Cardiac septum (tissue), 1 donor: ENCODE data around the gene SOSTDC1. TPM values are rescaled to one million over a fixed set of nuclear protein-coding genes. Genes with fewer than 3 reads are reported as not detected.
"Not testable (repeated sequence)": the region's sequence is repeated elsewhere in the genome, so short reads cannot be mapped to it uniquely, and the experiment has no call there.

Experiments
- DNase-seq: peaks from one replicate; pipeline ENCODE4 v3.0.0-alpha.2; 2020; ENCODE audit warnings: low spot score
- intact Hi-C: fragments of 100-400 bp; cut with DNase I; formaldehyde crosslinking; loops from one replicate; pipeline ENCODE4 v1.14.0; 2022
- total RNA-seq: library from RNA; stranded (reverse); fragmentation: NEBNext Ultra II Directional; extraction: Animal tissue kit (Norgen Biotek cat#: 25700); gene quantifications from one replicate; pipeline ENCODE4 v1.2.1, GENCODE V29; 2021
- donor health status: DM: no; HTN: no; CAD: no.

Gene SOSTDC1
- total RNA-seq, 1 donor from 2014 or later = not detected

- DNase-seq = no peak
- intact Hi-C loops = no loop called here
Observed at GRCh38 chr7:16463949-16464715, 1.4 kb downstream of the SOSTDC1 start.

GRCh38 chr7:16463520-16463919, 2.0 kb downstream of the SOSTDC1 start:
- intact Hi-C loops = no loop called here
- no peak for DNase-seq

GRCh38 chr7:16462431-16462889, 3.1 kb downstream of the SOSTDC1 start:
- intact Hi-C loops = no loop called here
- DNase-seq = no peak

GRCh38 chr7:16460789-16461493, 4.6 kb downstream of the SOSTDC1 start:
- DNase-seq = no peak
- intact Hi-C loops = no loop called here

GRCh38 chr7:16456303-16456702, 9.2 kb downstream of the SOSTDC1 start:
- DNase-seq, intact Hi-C loops: not testable (repeated sequence)

- intact Hi-C loops = no loop called here
- DNase-seq = no peak
Observed at GRCh38 chr7:16455591-16455990, 9.9 kb downstream of the SOSTDC1 start.

DNA sequence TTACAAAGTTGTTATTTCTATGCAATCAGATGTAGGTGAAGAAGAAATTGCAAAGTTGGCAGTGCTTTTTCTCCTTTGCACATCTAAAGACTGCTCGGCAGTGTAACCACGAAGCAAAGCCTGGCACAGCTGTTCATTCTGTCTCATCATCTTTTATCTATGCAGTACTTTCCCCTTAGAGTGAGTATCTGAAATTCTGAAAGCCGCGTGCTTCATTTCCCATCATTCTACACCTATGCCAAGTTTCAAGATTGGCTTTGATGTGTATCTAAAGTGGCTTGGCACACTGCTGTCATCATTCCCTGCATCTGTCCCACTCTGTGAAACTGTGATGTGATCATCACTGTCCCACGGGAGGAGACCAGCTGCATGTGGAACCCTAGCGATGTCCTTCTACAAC, 15.2 kb downstream of the SOSTDC1 start:
- intact Hi-C loops = no loop called here
- no peak for DNase-seq

- intact Hi-C loops = no loop called here
- DNase-seq = no peak
Observed at GRCh38 chr7:16447876-16448275, 17.7 kb downstream of the SOSTDC1 start.

- no peak for DNase-seq
- intact Hi-C loops = no loop called here
Observed at GRCh38 chr7:16446508-16446907, 19.0 kb downstream of the SOSTDC1 start.

DNA sequence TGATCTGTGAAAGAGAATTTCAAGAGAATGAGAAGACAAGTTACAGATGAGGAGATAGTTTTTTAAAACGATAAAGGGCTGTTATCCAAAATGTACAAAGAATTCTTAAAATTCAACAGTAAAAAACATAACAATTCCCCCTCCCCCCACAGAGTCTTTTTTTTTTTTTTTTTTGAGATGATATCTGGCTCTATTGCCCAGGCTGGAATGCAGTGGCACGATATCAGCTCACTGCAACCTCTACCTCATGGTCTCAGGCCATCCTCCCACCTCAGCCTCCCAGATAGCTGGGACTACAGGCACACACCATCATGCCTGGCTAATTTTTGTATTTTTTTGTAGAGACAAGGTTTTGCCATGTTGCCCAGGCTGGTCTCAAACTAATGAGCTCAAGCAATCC, 21.7 kb downstream of the SOSTDC1 start:
- intact Hi-C loops, DNase-seq: not testable (repeated sequence)

- DNase-seq = no peak
- intact Hi-C loops = no loop called here
Observed at GRCh38 chr7:16438988-16439387, 26.6 kb downstream of the SOSTDC1 start.

DNA sequence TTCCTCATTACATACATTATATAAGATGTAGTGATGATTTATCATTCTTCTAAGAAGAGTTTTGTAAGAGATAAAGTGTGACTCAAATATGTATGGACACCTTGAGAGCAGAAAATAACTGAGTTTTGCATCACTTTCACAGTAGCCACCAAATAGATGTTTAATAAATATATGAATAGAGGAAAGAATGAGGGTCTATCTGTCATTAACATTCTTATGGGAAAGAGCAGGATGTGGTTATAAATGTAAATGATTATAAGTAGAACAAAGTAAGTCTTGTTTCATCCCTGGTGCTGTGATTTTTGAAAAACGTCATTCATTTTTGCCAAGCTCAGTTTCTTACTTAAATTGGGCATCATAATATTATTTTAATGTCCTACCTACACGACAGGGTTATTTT, 29.2 kb downstream of the SOSTDC1 start:
- intact Hi-C loops = no loop called here
- DNase-seq = no peak

DNA sequence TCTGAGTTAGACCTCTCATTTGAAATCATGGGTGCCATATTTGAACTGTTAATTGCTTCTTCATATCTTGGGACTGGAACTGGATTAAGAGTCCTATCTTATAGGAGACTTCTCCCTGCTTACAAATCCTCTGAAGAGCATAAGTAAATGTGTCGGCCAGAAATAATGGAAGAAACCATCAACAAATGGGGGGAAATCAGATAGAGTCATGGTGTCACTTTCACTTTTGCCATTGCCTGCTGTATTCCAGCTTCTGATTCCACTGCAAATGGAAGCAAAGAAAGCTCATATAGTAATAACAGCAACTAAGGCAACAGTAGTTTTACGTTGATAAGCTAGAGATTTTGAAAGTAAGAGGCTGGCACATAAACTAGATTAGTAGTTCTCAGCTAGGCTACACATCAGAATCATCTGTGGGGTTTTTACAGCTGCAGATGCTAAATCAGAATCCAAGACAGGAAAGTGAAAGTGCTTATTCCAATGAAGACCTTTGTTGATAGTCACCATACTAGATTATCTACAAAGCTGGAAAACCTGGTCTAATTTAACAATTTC, 31.9 kb downstream of the SOSTDC1 start:
- DNase-seq = no peak
- intact Hi-C loops = loop anchor here (5.0 kb wide), 1 partner anchor 129 kb away; no protein-coding TSS in a partner anchor

- no peak for DNase-seq
- intact Hi-C loops = loop anchor here (5.0 kb wide), 1 partner anchor 130 kb away; no protein-coding TSS in a partner anchor
Observed at GRCh38 chr7:16432425-16432731, 33.2 kb downstream of the SOSTDC1 start.

- intact Hi-C loops = loop anchor here (5.0 kb wide), 1 partner anchor 130 kb away; no protein-coding TSS in a partner anchor
Observed at GRCh38 chr7:16431646-16432424, 33.7 kb downstream of the SOSTDC1 start.

DNA sequence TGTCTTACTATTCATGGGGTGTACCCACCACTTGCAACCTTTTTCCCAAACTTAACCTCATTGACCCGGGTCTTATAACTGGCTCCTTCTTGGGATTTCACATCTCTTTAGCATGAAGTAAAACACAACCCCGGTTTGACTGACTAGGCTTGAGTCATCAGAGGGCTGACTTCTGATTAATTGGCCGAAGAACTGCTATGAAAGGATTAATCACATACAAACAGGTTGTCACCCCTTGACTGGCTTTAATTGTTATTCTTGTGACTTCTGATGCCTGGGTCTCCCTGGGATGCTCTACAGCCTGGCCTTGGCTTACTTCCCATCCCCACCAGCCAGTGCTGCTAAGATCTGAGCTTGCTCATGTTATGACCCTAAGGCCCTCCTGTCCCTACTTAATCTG, 35.4 kb downstream of the SOSTDC1 start:
- intact Hi-C loops = loop anchor here (5.0 kb wide), 1 partner anchor 132 kb away; no protein-coding TSS in a partner anchor
- DNase-seq = no peak

More at GRCh38 chr7:16431646-16432424, 33.7 kb downstream of the SOSTDC1 start:
- no peak for DNase-seq

- no peak for DNase-seq
- intact Hi-C loops = loop anchor here (10.0 kb wide), 1 partner anchor 314 kb away; no protein-coding TSS in a partner anchor
Observed at GRCh38 chr7:16428672-16429071, 36.9 kb downstream of the SOSTDC1 start.

DNA sequence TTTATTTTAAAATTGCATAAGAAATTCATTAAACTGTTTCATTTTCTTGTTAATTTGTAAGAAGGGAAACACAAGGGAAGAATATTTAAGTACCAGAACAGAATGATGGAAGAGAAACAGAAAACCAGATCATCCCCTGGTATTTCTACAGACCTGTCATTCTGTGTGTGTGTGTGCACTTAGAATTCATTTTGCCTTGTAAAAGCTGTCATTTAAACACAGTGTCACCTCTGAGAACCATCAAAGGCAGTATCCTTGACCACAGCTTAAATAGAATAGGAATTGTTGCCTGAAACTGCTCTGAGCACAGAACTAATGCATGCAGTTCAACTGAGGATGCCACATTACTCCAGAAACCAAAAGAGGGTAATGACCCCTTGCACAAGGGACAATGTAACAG, 37.4 kb downstream of the SOSTDC1 start:
- intact Hi-C loops = loop anchor here (10.0 kb wide), 1 partner anchor 313 kb away; no protein-coding TSS in a partner anchor
- DNase-seq = no peak

DNA sequence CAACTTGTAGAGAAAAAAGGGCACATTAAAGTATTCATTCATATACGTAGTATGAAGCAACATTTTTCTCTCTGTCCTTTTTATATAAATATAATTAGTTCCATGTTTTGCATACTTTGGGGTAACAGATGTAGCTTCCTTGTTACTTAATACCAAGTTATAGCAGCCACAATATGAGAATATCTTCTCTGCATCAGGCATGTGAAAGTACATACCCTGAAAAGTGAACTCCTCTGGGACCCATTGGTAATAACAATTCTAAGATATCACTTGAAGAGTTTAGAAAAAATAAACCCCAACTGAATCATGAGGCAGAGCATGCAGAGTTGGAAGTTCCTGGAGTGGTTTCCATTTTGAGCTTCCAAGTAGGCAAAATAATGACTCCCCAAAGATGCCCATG, 41.8 kb downstream of the SOSTDC1 start:
- no peak for DNase-seq
- intact Hi-C loops = loop anchor here (10.0 kb wide), 1 partner anchor 309 kb away; no protein-coding TSS in a partner anchor
